Ovary (tissue), 9 donors: ENCODE data around the gene MAP1A. TPM values are rescaled to one million over a fixed set of nuclear protein-coding genes. Genes with fewer than 3 reads are reported as not detected.

Experiments used
- DNase-seq, 5 donors: peaks; one replicate each; pipeline ENCODE4 v3.0.0-alpha.2; 2019 to 2020
- H3K27ac ChIP-seq, 2 donors: fragments of 200-600 bp; one replicate each; pipeline versions ENCODE4 v1.5.1 to v1.8.0; 2019 to 2022
- H3K27me3 ChIP-seq: fragments of 200-600 bp; one replicate; pipeline ENCODE4 v1.8.0; 2022
- H3K36me3 ChIP-seq: fragments of 200-600 bp; sonication (generic); one replicate; pipeline ENCODE4 v1.5.1; 2019
- H3K4me1 ChIP-seq: one replicate; pipeline ENCODE4 v1.8.1; 2013; ENCODE audit warnings: mild to moderate bottlenecking, moderate library complexity; ENCODE audit not compliant: insufficient read depth
- H3K4me3 ChIP-seq: fragments of 200-600 bp; sonication (generic); one replicate; pipeline ENCODE4 v1.5.1; 2017
- H3K9me3 ChIP-seq, 2 donors: fragments of 200-600 bp in 1 of 2; sonication (generic) in 1 of 2; one replicate each; pipeline versions ENCODE4 v1.5.1 to v1.8.1; 2013 to 2019; ENCODE audit warnings: mild to moderate bottlenecking in 1 of 2, moderate library complexity in 1 of 2
- CTCF ChIP-seq, 3 donors: fragments of 450-650 bp in 2 of 3; fragments of 200-600 bp in 1 of 3; IDR thresholded peaks; one replicate each; pipeline versions ENCODE4 v1.5.1 to v1.8.0; 2016 to 2022; ENCODE audit warnings: antibody characterized with exemption in 3 of 3, mild to moderate bottlenecking in 1 of 3
- EP300 ChIP-seq: sonication (generic); formaldehyde crosslinking; IDR thresholded peaks from one replicate; pipeline ENCODE4 v1.6.1; 2017; ENCODE audit warnings: antibody characterized with exemption
- POLR2A ChIP-seq: fragments of 450-650 bp; IDR thresholded peaks from one replicate; pipeline ENCODE4 v1.6.1; 2017; ENCODE audit warnings: antibody characterized with exemption, mild to moderate bottlenecking, moderate library complexity
- WGBS, 3 donors: extraction: QIAGEN DNeasy Blood & Tissue Kit in 1 of 3; methylation state at CpG; one replicate each; pipeline versions ENCODE4 v1.1.5 to v1.1.7; 2013 to 2017; 5-methylcytosine and 5-hydroxymethylcytosine counted together
- intact Hi-C, 4 donors: fragments of 100-400 bp; cut with DNase I; formaldehyde crosslinking; loops; one replicate each; pipeline versions ENCODE4 v1.11.0 to v1.15.1; 2022 to 2023
- polyA plus RNA-seq, 2 donors: library from polyadenylated mRNA; stranded (reverse); fragments of 200-250 nt in 1 of 2; fragments of 350-450 nt in 1 of 2; fragmentation: Illumina TruSeq in 1 of 2; extraction: RNeasy Lipid Tissue Mini Kit (QIAGEN cat#74804) in 1 of 2; gene quantifications; one replicate each; pipeline ENCODE4 v1.2.3, GENCODE V29; 2013 to 2014
- total RNA-seq, 7 donors: library from RNA; depleted of rRNA in 2 of 7; stranded (reverse); fragments of >200 nt in 2 of 7; fragmentation: NEBNext Ultra II Directional in 3 of 7; extraction: Animal tissue kit (Norgen Biotek cat#: 25700) in 3 of 7; gene quantifications; one replicate each; pipeline versions ENCODE4 v1.1.0 to v1.2.4, GENCODE V29; 2016 to 2023
- donor health status: DM: no; HTN: no; CAD: no; lungs with moderate emphysema.
- donor health status: DM: no; HTN: no; CAD: no.
- donor health status: Bipolar disorder and iron deficiency.
- donor health status: DM: yes; HTN: yes; CAD: no.
- donor health status: DM: no; HTN: no; CAD: no.
- donor health status: DM: yes; HTN: yes; CAD: no.

MAP1A gene
- total and polyA plus RNA-seq, 9 donors, result 4.0 to 35.1 (median 20.1) TPM

- Histone ChIP-seq H3K4me1 (peaks cover 8% of the 10 kb centered on the region), H3K4me3 (peak overlapping the region; percentile 83), H3K36me3 (no peaks in the 10 kb centered on the region), H3K27me3 (no peaks in the 10 kb centered on the region), H3K27ac (peak overlapping the region in 1 of 2 donors; percentile 81), H3K9me3 (no peaks in the 10 kb centered on the region)
- TF ChIP-seq POLR2A (no peak), EP300 (no peak), CTCF (IDR thresholded peaks at IDR 0.05) (no peak)
- WGBS, 3 donors, result 3 to 5% (median 5%) methylated on average over 7 of the region's 7 CpGs
- DNase-seq, result no peak
- intact Hi-C loops, result no loop called here
Observed at GRCh38 chr15:43492266-43492665, 25.1 kb upstream of the MAP1A start.

- no peaks in the 10 kb centered on the region for H3K9me3 ChIP-seq
- TF ChIP-seq POLR2A, result peak; percentile 60
- no peak for TF ChIP-seq CTCF (IDR thresholded peaks at IDR 0.05)
- peak within 1 kb of the TSS; percentile 83 for H3K4me3 ChIP-seq
- no peaks in the 10 kb centered on the region for H3K36me3 ChIP-seq
- H3K4me1 ChIP-seq, result peaks cover 8% of the 10 kb centered on the region
- DNase-seq, result peak; percentile 94 to 97 (median 96)
- WGBS, 3 donors, result 0 to 1% (median 1%) methylated on average over 54 of the region's 54 CpGs
- peak within 1 kb of the TSS; percentile 77 to 81 for H3K27ac ChIP-seq
- no peaks in the 10 kb centered on the region for H3K27me3 ChIP-seq
- intact Hi-C loops, result no loop called here
Observed at GRCh38 chr15:43492673-43493601, 24.5 kb upstream of the MAP1A start, which contains the start of gene TP53BP1. Gene TP53BP1, minus strand, starts transcription at chr15:43493156. Its CDS starts 113 bp downstream, at chr15:43493043.

DNA sequence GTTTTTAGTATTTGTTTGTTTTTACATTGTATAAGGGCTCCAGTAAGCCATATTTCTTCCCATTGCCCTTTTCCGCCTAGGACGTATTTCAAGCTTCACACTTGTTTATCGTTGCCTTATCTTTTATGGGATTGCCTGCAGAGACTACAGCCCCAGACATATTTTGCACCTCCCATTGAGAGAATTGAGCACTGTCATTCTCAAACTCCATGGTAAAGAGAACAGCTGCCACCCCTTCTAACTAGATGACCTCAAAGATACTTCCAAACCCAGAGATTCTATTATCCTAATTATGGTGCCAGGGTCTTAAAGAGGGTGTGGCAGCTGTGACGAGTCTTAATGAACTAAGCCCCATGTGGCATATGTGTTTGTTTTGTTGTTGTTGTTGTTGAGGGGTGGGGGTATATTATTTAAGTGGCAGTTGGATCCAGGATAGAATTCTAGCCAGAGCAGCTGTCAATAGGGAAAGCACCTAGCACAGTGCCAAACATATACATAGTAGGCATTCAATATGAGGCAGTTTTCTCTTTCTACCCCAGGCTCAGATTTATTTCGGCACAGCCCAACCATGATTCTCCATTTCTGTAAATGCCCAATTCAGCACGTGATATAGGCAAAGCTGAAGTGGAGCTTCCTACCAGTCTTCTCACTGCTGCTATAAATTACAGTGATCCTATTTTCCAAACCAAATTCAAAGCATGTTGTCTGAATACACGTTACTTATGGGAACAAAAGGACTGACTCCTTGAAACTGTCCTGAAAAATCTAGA, 23.5 kb upstream of the MAP1A start:
- intact Hi-C loops, result no loop called here
- TF ChIP-seq POLR2A, result no peak
- no peak for TF ChIP-seq CTCF (IDR thresholded peaks at IDR 0.05)
- TF ChIP-seq EP300, result no peak
- no peak for DNase-seq
- WGBS, 3 donors, result 56 to 60% (median 57%) methylated on average over 7 of the region's 7 CpGs
- Histone ChIP-seq H3K27me3 (no peaks in the 10 kb centered on the region), H3K9me3 (no peaks in the 10 kb centered on the region), H3K4me1 (peaks cover 8% of the 10 kb centered on the region), H3K4me3 (no peak overlapping the region), H3K27ac (peak overlapping the region in 1 of 2 donors; percentile 81), H3K36me3 (no peaks in the 10 kb centered on the region)

GRCh38 chr15:43498990-43499389, 18.4 kb upstream of the MAP1A start:
- no peak for DNase-seq
- intact Hi-C loops, result no loop called here
- H3K4me3 ChIP-seq, result no peak overlapping the region
- no peaks in the 10 kb centered on the region for H3K27me3 ChIP-seq
- 78 to 86% (median 82%) methylated on average over 3 of the region's 3 CpGs for WGBS, 3 donors
- H3K27ac ChIP-seq, result no peak overlapping the region
- no peaks in the 10 kb centered on the region for H3K36me3 ChIP-seq
- H3K4me1 ChIP-seq, result no peaks in the 10 kb centered on the region
- H3K9me3 ChIP-seq, result no peaks in the 10 kb centered on the region
- TF ChIP-seq POLR2A, result no peak
- TF ChIP-seq EP300, result no peak
- no peak for TF ChIP-seq CTCF (IDR thresholded peaks at IDR 0.05)
